HG03095 (cell line): ENCODE results near the gene PF4V1.

Source experiments
- ATAC-seq: cut with Tn5 transposase; IDR thresholded peaks from one replicate; pipeline ENCODE4 v1.9.1; 2021; ENCODE audit warnings: moderate library complexity; ENCODE audit not compliant: unreplicated experiment

The PF4V1 gene

DNA sequence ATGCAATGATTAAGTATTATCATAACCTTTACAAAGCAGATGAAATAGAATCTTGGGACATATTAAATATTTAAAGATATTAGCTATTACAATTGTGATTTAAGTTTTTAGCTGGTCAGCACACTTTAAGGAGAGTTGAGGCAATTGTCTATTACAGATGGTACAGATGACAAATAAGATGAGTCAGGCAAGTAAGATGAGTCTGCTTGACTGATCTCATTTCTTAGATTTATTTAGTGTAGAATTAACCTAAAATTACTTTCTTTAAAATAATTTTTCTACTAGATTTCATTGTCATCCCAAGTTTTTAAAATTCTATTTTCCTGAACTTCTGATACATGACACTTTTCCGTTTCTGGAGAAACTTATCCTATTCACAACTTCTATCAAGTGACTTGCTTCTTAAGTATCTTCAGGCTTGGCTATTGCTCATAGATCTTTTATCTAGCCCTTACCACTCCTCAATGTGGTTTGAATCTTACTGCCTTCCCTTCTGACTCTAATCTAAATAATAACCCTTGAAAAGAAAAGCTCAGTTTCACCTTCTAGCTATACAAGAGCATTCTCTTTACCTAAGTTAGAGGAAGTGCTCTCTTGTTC is 49.0 kb downstream of the PF4V1 start:
- no peak for ATAC-seq

GRCh38 chr4:73902817-73903547 is 49.9 kb downstream of the PF4V1 start:
- no peak for ATAC-seq
